Esophagus squamous epithelium (tissue), 4 donors: ENCODE data around the gene CHRNB1.

ENCODE experiments used
- POLR2A ChIP-seq, 4 donors: fragments of 450-650 bp; IDR thresholded peaks; one replicate each; pipeline ENCODE4 v1.6.1; 2017; ENCODE audit warnings: antibody characterized with exemption in 4 of 4, mild to moderate bottlenecking in 4 of 4, moderate library complexity in 3 of 4
- TF ChIP-seq, protein P1 (sequence below), 6 experiments: fragments of 450-650 bp in 4 of 6; fragments of 200-600 bp in 2 of 6; sonication (generic) in 2 of 6; IDR thresholded peaks; one replicate each; pipeline ENCODE4 v1.5.1; 2016 to 2019; ENCODE audit warnings: antibody characterized with exemption in 6 of 6, mild to moderate bottlenecking in 4 of 6, moderate library complexity in 4 of 6

DNA sequence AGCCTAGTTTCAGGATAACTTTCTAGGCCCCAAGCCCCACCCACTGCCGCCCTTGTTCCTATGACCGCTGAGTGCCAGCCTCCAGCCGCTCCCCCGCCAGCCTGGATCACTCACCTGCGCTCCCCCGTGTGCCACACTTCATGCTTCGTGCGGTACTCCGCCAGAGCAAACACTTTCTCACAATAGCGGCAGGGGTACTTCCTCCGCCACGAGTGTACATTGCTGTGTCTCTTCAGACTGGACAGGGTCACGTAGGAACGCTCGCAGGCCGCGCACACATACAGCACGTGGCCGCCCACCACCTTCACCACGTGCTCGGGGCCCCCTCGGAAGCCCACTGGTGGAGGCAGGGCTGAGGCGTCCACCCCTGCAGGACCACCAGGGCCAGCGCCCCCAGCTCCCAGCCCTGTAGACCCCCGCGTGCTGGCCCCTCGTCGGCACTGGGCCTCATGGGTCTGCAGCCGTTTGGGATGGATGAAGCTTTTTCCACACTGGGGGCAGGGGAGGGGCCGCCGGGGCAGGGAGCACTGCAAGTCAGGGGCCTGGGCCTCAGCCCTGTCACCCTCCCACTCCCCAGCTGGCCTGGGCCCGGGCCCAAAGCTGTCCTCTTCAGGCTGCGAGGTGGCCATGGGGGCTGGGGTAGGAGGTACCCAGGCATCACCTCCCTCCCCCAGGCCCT, 20.9 kb downstream of the CHRNB1 start:
- TF ChIP-seq, protein P1, sequence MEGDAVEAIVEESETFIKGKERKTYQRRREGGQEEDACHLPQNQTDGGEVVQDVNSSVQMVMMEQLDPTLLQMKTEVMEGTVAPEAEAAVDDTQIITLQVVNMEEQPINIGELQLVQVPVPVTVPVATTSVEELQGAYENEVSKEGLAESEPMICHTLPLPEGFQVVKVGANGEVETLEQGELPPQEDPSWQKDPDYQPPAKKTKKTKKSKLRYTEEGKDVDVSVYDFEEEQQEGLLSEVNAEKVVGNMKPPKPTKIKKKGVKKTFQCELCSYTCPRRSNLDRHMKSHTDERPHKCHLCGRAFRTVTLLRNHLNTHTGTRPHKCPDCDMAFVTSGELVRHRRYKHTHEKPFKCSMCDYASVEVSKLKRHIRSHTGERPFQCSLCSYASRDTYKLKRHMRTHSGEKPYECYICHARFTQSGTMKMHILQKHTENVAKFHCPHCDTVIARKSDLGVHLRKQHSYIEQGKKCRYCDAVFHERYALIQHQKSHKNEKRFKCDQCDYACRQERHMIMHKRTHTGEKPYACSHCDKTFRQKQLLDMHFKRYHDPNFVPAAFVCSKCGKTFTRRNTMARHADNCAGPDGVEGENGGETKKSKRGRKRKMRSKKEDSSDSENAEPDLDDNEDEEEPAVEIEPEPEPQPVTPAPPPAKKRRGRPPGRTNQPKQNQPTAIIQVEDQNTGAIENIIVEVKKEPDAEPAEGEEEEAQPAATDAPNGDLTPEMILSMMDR (IDR thresholded peaks at IDR 0.05) = no peak
- TF ChIP-seq POLR2A (IDR thresholded peaks at IDR 0.05) = no peak
